ENCODE data around the gene DLL3. TPM values are rescaled to one million over a fixed set of nuclear protein-coding genes. Genes with fewer than 3 reads are reported as not detected.

DLL3 gene
- total and polyA plus RNA-seq, 11 donors, result not detected

DNA sequence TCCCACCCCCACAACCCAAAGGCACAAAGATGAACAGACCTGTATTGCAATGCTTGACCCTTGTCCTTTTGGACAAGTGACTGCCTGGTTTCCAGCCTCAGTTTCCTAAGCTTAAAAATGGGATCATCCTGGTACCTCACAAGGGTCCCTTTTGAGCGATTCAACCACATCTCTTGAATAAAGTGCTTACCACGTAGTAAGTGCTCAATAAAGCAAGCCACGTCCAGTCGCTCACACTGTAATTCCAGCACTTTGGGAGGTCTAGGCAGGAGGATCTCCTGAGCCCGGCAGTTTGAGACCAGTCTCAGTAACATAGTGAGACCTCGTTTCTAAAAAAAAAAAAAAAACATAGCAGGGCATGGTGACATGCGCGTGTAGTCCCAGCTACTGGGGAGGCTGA lies 1.2 kb downstream of the DLL3 start:
- H3K27ac ChIP-seq, result no peak overlapping the region
- peaks cover 33 to 85% (median 67%) of the 10 kb centered on the region in 9 donors for H3K27me3 ChIP-seq
- no peaks in the 10 kb centered on the region for H3K9me3 ChIP-seq
- no peak for DNase-seq
- H3K4me1 ChIP-seq, result peaks cover 3 to 27% (median 15%) of the 10 kb centered on the region in 12 donors
- no peaks in the 10 kb centered on the region for H3K36me3 ChIP-seq
- intact Hi-C loops (cut with DNase I), result loop anchor here in 1 of 10 donors (5.0 kb wide), 1 partner anchor 32 kb away; the partner anchor contains the start of gene EID2B
- no peak for TF ChIP-seq POLR2A (IDR thresholded peaks at IDR 0.05)
- TF ChIP-seq CTCF (IDR thresholded peaks at IDR 0.05), result no peak
- no peak for ATAC-seq
- 72 to 77% (median 75%) methylated on average over 8 of the region's 8 CpGs for WGBS, 4 donors
- no peak overlapping the region for H3K4me3 ChIP-seq

GRCh38 chr19:39500543-39500942 lies 1.8 kb downstream of the DLL3 start:
- Histone ChIP-seq H3K4me1 (peaks cover 3 to 27% (median 15%) of the 10 kb centered on the region in 12 donors), H3K4me3 (no peak overlapping the region), H3K27ac (no peak overlapping the region), H3K9me3 (no peaks in the 10 kb centered on the region), H3K27me3 (peaks cover 38 to 91% (median 69%) of the 10 kb centered on the region in 9 donors), H3K36me3 (no peaks in the 10 kb centered on the region)
- DNase-seq (no peak), ATAC-seq (no peak)
- intact Hi-C loops (cut with DNase I), result no loop called here
- 21 to 32% (median 27%) methylated on average over 4 of the region's 4 CpGs for WGBS, 4 donors
- TF ChIP-seq POLR2A (IDR thresholded peaks at IDR 0.05), result no peak
- no peak for TF ChIP-seq CTCF (IDR thresholded peaks at IDR 0.05)

DNA sequence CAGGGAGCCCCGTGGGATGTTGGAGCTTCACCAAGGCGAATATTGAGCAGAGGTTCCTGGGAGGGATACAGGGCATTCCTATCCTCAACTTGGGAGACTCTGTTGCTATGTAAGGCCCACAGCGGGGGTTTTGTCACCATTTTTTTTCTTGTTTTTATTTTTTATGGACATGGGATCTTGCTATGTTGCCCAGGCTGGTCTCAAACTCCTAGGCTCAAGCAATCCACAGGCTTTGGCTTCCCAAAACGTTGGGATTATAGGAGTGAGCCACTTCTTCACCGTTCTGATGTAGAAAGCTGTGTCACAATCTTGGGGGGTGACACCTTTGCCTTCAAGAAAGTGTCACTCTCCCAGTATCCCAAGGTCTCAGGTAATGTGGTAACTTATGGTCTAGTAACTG lies 2.6 kb downstream of the DLL3 start:
- intact Hi-C loops (cut with DNase I), result no loop called here
- TF ChIP-seq POLR2A (IDR thresholded peaks at IDR 0.05) (no peak), CTCF (IDR thresholded peaks at IDR 0.05) (no peak)
- H3K27me3 ChIP-seq, result peaks cover 44 to 97% (median 74%) of the 10 kb centered on the region in 9 donors
- no peaks in the 10 kb centered on the region for H3K36me3 ChIP-seq
- no peak overlapping the region for H3K4me3 ChIP-seq
- H3K4me1 ChIP-seq, result peaks cover 3 to 27% (median 15%) of the 10 kb centered on the region in 12 donors
- no peak overlapping the region for H3K27ac ChIP-seq
- no peaks in the 10 kb centered on the region for H3K9me3 ChIP-seq
- DNase-seq, result no peak
- 77 to 86% (median 79%) methylated on average over 5 of the region's 5 CpGs for WGBS, 4 donors
- no peak for ATAC-seq

GRCh38 chr19:39502640-39503417 lies 4.1 kb downstream of the DLL3 start:
- intact Hi-C loops (cut with DNase I), result no loop called here
- DNase-seq (peak; percentile 43 to 84 (median 53)), ATAC-seq (peak; percentile 60 to 78 (median 67))
- peaks cover 3 to 35% (median 14%) of the 10 kb centered on the region in 12 donors for H3K4me1 ChIP-seq
- TF ChIP-seq CTCF (IDR thresholded peaks at IDR 0.05) (peak; percentile 56 to 85 (median 70)), POLR2A (IDR thresholded peaks at IDR 0.05) (no peak)
- H3K27ac ChIP-seq, result no peak overlapping the region
- H3K27me3 ChIP-seq, result peaks cover 37 to 97% (median 77%) of the 10 kb centered on the region in 9 donors
- no peaks in the 10 kb centered on the region for H3K36me3 ChIP-seq
- H3K9me3 ChIP-seq, result no peaks in the 10 kb centered on the region
- WGBS, 4 donors, result 13 to 16% (median 14%) methylated on average over 59 to 69 of the region's 69 CpGs
- peak overlapping the region in 1 of 12 donors; percentile 5 for H3K4me3 ChIP-seq

Data from heart left ventricle (tissue), 16 donors.